Erythroblast (primary cell): ENCODE measurements around the gene NAB2.

Source experiments
- GATA1 ChIP-seq: IDR thresholded peaks from 2 replicates; pipeline ENCODE4 v1.6.1; 2011; ENCODE audit warnings: low read depth, mild to moderate bottlenecking, control low read depth, low read length, moderate library complexity
- POLR2A ChIP-seq: IDR thresholded peaks from 2 replicates; pipeline ENCODE4 v1.6.1; 2011; ENCODE audit warnings: mild to moderate bottlenecking, low read length

DNA sequence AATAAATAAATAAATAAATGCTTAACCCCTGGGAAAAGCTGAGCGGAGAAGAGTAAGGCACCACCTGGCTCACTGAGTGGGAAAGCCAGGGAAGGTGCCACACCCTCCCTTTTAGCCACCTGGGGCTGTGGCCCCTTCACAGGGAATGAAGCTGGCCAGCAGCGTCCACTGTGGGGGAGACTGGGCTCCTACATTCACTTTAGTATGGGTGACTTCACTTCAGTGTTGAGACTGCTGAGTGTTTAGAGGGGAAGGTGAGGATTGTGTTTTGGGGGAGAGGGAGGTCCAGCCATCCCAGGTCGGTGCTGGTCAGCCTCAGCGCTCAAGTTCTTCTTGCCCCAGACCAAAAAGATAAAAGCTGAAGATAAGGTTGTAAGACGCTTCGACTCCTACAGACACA lies 1.6 kb downstream of the NAB2 start:
- TF ChIP-seq POLR2A (no peak), GATA1 (no peak)
